ENCODE results near the gene ERC2.
A peak's percentile ranks its signal among the peaks of the same experiment; 100 is the strongest.

Gene ERC2

GRCh38 chr3:55557549-55557948 is 910.7 kb downstream of the ERC2 start:
- DNase-seq (ENCODE audit: low read depth) = no peak

GRCh38 chr3:55556619-55557537 is 911.4 kb downstream of the ERC2 start:
- peak; percentile 44 for DNase-seq (ENCODE audit: low read depth)

- no peak for DNase-seq (ENCODE audit: low read depth)
Measured at GRCh38 chr3:55555873-55556618, 912.2 kb downstream of the ERC2 start.

GRCh38 chr3:55554634-55555425 is 913.4 kb downstream of the ERC2 start:
- no peak for DNase-seq (ENCODE audit: low read depth)

GRCh38 chr3:55551644-55552043 is 916.6 kb downstream of the ERC2 start:
- DNase-seq (ENCODE audit: low read depth) = no peak

GRCh38 chr3:55549177-55549576 is 919.1 kb downstream of the ERC2 start:
- DNase-seq (ENCODE audit: low read depth) = no peak

GRCh38 chr3:55546866-55547669 is 921.2 kb downstream of the ERC2 start:
- no peak for DNase-seq (ENCODE audit: low read depth)

GRCh38 chr3:55545995-55546394 is 922.3 kb downstream of the ERC2 start:
- DNase-seq (ENCODE audit: low read depth) = no peak

GRCh38 chr3:55544219-55544618 is 924.0 kb downstream of the ERC2 start:
- no peak for DNase-seq (ENCODE audit: low read depth)

GRCh38 chr3:55543181-55543614 is 925.1 kb downstream of the ERC2 start:
- DNase-seq (ENCODE audit: low read depth) = no peak

GRCh38 chr3:55541456-55541855 is 926.8 kb downstream of the ERC2 start:
- peak; percentile 76 for DNase-seq (ENCODE audit: low read depth)

- DNase-seq (ENCODE audit: low read depth) = peak; percentile 83
Measured at GRCh38 chr3:55541016-55541415, 927.3 kb downstream of the ERC2 start.

GRCh38 chr3:55540579-55540978 is 927.7 kb downstream of the ERC2 start:
- no peak for DNase-seq (ENCODE audit: low read depth)

- DNase-seq (ENCODE audit: low read depth) = no peak
Measured at GRCh38 chr3:55538158-55538557, 930.1 kb downstream of the ERC2 start.

- DNase-seq (ENCODE audit: low read depth) = no peak
Measured at GRCh38 chr3:55537563-55537962, 930.7 kb downstream of the ERC2 start.

- DNase-seq (ENCODE audit: low read depth) = no peak
Measured at GRCh38 chr3:55537129-55537528, 931.1 kb downstream of the ERC2 start.

GRCh38 chr3:55534876-55535275 is 933.4 kb downstream of the ERC2 start:
- no peak for DNase-seq (ENCODE audit: low read depth)

- DNase-seq (ENCODE audit: low read depth) = no peak
Measured at GRCh38 chr3:55532806-55533205, 935.5 kb downstream of the ERC2 start.

- DNase-seq (ENCODE audit: low read depth) = no peak
Measured at GRCh38 chr3:55531321-55531720, 936.9 kb downstream of the ERC2 start.

GRCh38 chr3:55527361-55527760 is 940.9 kb downstream of the ERC2 start:
- DNase-seq (ENCODE audit: low read depth) = no peak

GRCh38 chr3:55526332-55527030 is 941.8 kb downstream of the ERC2 start:
- DNase-seq (ENCODE audit: low read depth) = no peak
